WTC11 (cell line): Measurements from ENCODE around the gene GSDMA. TPM values are rescaled to one million over a fixed set of nuclear protein-coding genes. Genes with fewer than 3 reads are reported as not detected.
A peak's percentile ranks its signal among the peaks of the same experiment; 100 is the strongest.

Experiments
- ATAC-seq: fragments of 200-7000 bp; cut with Tn5 transposase; 2 replicates; pipeline ENCODE4 v1.10.0; 2021; ENCODE audit warnings: mild to moderate bottlenecking, moderate library complexity
- CTCF ChIA-PET: fragments of 300-600 bp; sonication (Branson Sonifier 250); formaldehyde crosslinking; loops from one replicate; lab custom pipeline; 2021; ENCODE audit warnings: antibody characterized with exemption; lab: Charles Lee
- POLR2A ChIA-PET: fragments of 350-600 bp; sonication (Branson Sonifier 250); formaldehyde crosslinking; loops from one replicate; lab custom pipeline; 2021; ENCODE audit warnings: antibody characterized with exemption; lab: Charles Lee
- DNase-seq: peaks from one replicate; pipeline ENCODE4 v3.0.0; 2021; ENCODE audit warnings: low spot score
- H3K27ac Mint-ChIP-seq: 2 replicates; pipeline ENCODE4 v1.8.0; 2021; ENCODE audit warnings: mixed read lengths
- H3K27me3 Mint-ChIP-seq: 2 replicates; pipeline ENCODE4 v1.8.0; 2021; ENCODE audit warnings: low read depth, mild to moderate bottlenecking, moderate library complexity, mixed read lengths
- H3K36me3 Mint-ChIP-seq: 2 replicates; pipeline ENCODE4 v1.8.0; 2021; ENCODE audit warnings: mixed read lengths
- H3K4me1 Mint-ChIP-seq: 2 replicates; pipeline ENCODE4 v1.8.0; 2022; ENCODE audit warnings: mixed read lengths
- H3K4me3 Mint-ChIP-seq: 2 replicates; pipeline ENCODE4 v1.8.0; 2021; ENCODE audit warnings: mild to moderate bottlenecking, moderate library complexity, mixed read lengths
- H3K9me3 Mint-ChIP-seq: 2 replicates; pipeline ENCODE4 v1.8.0; 2021; ENCODE audit warnings: mixed read lengths
- ATF6 ChIP-seq: sonication (generic); formaldehyde crosslinking; IDR thresholded peaks from 2 replicates; pipeline ENCODE4 v1.8.1; 2023; ENCODE audit warnings: mild to moderate bottlenecking, missing genetic modification reagents
- GRHL2 ChIP-seq: fragments of 250-450 bp; sonication (Bioruptor Pico); IDR thresholded peaks from 2 replicates; pipeline ENCODE4 v1.8.0; 2022; ENCODE audit warnings: mild to moderate bottlenecking, moderate library complexity; ENCODE audit not compliant: insufficient replicate concordance, severe bottlenecking
- KAT7 ChIP-seq: sonication (generic); formaldehyde crosslinking; IDR thresholded peaks from 2 replicates; pipeline ENCODE4 v1.8.1; 2023; ENCODE audit warnings: missing genetic modification reagents, mild to moderate bottlenecking, borderline replicate concordance
- PRDM15 ChIP-seq: sonication (generic); formaldehyde crosslinking; IDR thresholded peaks from 2 replicates; pipeline ENCODE4 v1.8.0; 2022; ENCODE audit warnings: missing genetic modification reagents
- PRRX2 ChIP-seq: fragments of 250-450 bp; sonication (Bioruptor Pico); IDR thresholded peaks from 2 replicates; pipeline ENCODE4 v1.8.0; 2021; ENCODE audit warnings: mild to moderate bottlenecking
- TCF7 ChIP-seq: sonication (generic); formaldehyde crosslinking; IDR thresholded peaks from 2 replicates; pipeline ENCODE4 v1.8.0; 2022; ENCODE audit warnings: mild to moderate bottlenecking, low read depth, missing genetic modification reagents, moderate library complexity
- TEAD4 ChIP-seq: sonication (generic); formaldehyde crosslinking; IDR thresholded peaks from 2 replicates; pipeline ENCODE4 v1.8.0; 2022; ENCODE audit warnings: mild to moderate bottlenecking, missing genetic modification reagents
- ZNF121 ChIP-seq: sonication (generic); formaldehyde crosslinking; IDR thresholded peaks from 2 replicates; pipeline ENCODE4 v1.8.0; 2023; ENCODE audit warnings: missing genetic modification reagents
- total RNA-seq: library from RNA; stranded (reverse); gene quantifications from 3 replicates; pipeline ENCODE4 v1.2.3, GENCODE V29; 2021
- TF ChIP-seq, protein P1 (sequence below): sonication (generic); formaldehyde crosslinking; IDR thresholded peaks from 2 replicates; pipeline ENCODE4 v1.8.0; 2022; ENCODE audit warnings: mild to moderate bottlenecking, missing genetic modification reagents

Gene GSDMA
- total RNA-seq, 1 experiment from 2014 or later = not detected

DNA sequence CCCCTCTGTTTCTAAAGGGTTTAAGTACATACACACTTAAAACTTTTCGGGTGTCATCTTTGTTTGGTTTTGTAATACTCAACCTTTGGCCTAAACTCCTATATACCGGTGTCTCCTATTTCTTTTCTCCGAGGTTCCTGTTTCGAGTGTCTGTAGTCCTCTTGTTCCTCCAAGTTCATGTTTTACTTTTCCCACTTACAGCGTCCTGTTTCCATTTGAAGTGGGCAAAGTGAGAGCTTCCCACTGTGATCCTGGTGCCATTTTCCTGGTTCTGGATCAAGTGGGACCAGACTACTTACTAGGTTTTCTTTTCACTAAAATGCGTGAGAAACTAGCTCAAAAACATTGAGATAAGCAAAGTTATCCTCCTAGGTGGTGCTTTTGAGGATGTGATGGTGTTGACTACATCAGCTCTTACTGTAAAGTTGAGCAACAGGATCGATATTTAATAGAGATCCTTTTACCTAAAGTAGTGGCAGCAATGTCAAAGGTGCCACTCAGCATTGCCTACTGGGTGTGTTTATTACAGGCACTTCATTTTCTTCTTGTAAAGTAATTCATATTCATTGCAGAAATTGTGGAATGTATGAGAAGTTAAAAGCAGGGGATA lies 19.1 kb downstream of the GSDMA start:
- Mint-ChIP-seq H3K36me3 (peaks cover 34% of the 10 kb centered on the region), H3K4me1 (peaks cover 24% of the 10 kb centered on the region), H3K9me3 (no peaks in the 10 kb centered on the region), H3K27me3 (no peaks in the 10 kb centered on the region), H3K27ac (peak overlapping the region; percentile 93), H3K4me3 (peak overlapping the region; percentile 89)
- DNase-seq = no peak
- ChIA-PET POLR2A (no interaction called here), CTCF (interaction anchor here (3.3 kb wide), 1 partner anchor 93 kb away, joined by 10 read pairs; no protein-coding TSS in a partner anchor)
- no peak for TF ChIP-seq ATF6 (CRISPR knock-in tag)
- ATAC-seq = no peak

DNA sequence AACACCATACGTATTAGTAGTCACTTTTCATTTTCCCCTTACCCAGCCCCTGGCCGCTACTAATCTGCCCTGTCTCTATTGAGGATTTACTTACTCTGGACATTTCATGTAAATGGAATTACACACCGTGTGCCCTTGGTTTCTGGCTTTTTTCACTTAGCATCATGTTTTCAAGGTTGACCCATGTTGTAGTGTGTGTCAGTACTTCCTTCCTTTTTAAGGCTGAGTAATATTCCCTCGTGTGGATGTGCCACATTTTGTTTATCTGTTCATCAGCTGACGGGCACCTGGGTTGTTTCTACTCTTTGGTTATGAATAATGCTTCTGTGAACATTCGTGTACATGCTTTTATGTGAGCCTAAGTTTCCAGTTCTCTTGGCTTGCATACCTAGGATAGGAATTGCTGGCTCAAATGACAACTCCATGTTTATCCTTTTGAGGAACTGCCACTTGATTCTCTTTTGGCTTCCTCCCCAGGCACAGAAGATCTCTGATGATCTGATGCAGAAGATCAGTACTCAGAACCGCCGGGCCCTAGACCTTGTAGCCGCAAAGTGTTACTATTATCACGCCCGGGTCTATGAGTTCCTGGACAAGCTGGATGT lies 25.5 kb downstream of the GSDMA start:
- Mint-ChIP-seq H3K4me3 (no peak overlapping the region), H3K27ac (no peak overlapping the region), H3K36me3 (peaks cover 97% of the 10 kb centered on the region), H3K9me3 (no peaks in the 10 kb centered on the region), H3K27me3 (no peaks in the 10 kb centered on the region), H3K4me1 (no peaks in the 10 kb centered on the region)
- ChIA-PET POLR2A (no interaction called here), CTCF (no interaction called here)
- TF ChIP-seq, protein P1, sequence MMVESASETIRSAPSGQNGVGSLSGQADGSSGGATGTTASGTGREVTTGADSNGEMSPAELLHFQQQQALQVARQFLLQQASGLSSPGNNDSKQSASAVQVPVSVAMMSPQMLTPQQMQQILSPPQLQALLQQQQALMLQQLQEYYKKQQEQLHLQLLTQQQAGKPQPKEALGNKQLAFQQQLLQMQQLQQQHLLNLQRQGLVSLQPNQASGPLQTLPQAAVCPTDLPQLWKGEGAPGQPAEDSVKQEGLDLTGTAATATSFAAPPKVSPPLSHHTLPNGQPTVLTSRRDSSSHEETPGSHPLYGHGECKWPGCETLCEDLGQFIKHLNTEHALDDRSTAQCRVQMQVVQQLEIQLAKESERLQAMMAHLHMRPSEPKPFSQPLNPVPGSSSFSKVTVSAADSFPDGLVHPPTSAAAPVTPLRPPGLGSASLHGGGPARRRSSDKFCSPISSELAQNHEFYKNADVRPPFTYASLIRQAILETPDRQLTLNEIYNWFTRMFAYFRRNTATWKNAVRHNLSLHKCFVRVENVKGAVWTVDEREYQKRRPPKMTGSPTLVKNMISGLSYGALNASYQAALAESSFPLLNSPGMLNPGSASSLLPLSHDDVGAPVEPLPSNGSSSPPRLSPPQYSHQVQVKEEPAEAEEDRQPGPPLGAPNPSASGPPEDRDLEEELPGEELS (CRISPR knock-in tag) = no peak
- TF ChIP-seq TEAD4 (CRISPR knock-in tag) (no peak), ZNF121 (CRISPR knock-in tag) (no peak), PRRX2 (CRISPR knock-in tag) (no peak), KAT7 (CRISPR knock-in tag) (no peak), GRHL2 (CRISPR knock-in tag) (no peak)
- DNase-seq (no peak), ATAC-seq (no peak)

GRCh38 chr17:39994448-39994847 lies 31.6 kb downstream of the GSDMA start:
- CTCF ChIA-PET = no interaction called here
- Mint-ChIP-seq H3K36me3 (peaks cover 81% of the 10 kb centered on the region), H3K4me3 (no peak overlapping the region), H3K9me3 (no peaks in the 10 kb centered on the region), H3K27ac (no peak overlapping the region; the same call in 1 of the 2 replicates), H3K4me1 (no peaks in the 10 kb centered on the region), H3K27me3 (no peaks in the 10 kb centered on the region)
- POLR2A ChIA-PET = no interaction called here
- DNase-seq = no peak
- TF ChIP-seq GRHL2 (CRISPR knock-in tag) (no peak), TCF7 (CRISPR knock-in tag) (no peak), PRDM15 (CRISPR knock-in tag) (no peak)
- TF ChIP-seq, protein P1 (CRISPR knock-in tag) = no peak
- ATAC-seq = no peak
